Stimulated activated CD4-positive, alpha-beta T cell treated with anti-CD3 and anti-CD28 coated beads, Interleukin-12 subunit alpha, Interleukin-12 subunit beta, amount 100 ng/mL, for 48 hours (primary cell): Measurements from ENCODE around the gene CBFB.
"Not testable (repeated sequence)": the region's sequence is repeated elsewhere in the genome, so short reads cannot be mapped to it uniquely, and the experiment has no call there.

ENCODE experiments used
- DNase-seq, 3 donors: peaks; one replicate each; pipeline ENCODE4 v3.0.0-alpha.2; 2020; ENCODE audit warnings: low read depth in 2 of 3, low spot score in 1 of 3

The CBFB gene

DNA sequence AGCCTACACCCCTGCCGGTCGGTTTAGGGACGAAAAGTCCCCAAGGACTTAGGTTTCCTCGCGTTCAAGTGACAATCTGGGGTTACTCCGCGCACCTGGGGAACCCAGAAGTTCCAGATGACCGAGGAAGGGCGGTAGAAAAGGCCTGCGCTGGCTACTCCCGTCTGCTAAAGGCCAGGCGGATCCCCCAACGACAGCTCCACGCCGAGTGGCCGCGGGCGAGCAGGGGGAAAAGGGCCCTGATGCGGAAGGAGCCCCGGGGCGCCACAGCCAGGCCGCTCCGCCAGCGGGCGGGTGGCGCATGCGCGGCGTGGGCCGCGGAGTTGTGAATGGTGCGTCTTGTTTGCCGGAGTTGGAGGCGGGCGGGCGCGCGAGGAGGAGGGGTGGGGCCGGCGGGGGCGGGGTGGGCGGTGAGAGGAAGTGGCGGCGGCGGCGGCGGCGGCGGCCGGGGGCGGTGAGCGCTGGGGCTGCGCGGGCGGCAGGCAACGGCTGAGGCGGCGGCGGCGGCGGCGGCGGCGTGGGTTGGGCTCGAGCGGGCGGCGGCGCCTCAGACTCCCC is at the start of gene CBFB:
TSS of gene CBFB (plus strand) at position 454 of the 558 bp plus-strand sequence. CDS start 259 bp downstream, outside the sequence.
- peak; percentile 78 to 87 (median 85) for DNase-seq

GRCh38 chr16:66983033-66983432 is 45.9 kb upstream of the CBFB start:
- DNase-seq: no peak

DNA sequence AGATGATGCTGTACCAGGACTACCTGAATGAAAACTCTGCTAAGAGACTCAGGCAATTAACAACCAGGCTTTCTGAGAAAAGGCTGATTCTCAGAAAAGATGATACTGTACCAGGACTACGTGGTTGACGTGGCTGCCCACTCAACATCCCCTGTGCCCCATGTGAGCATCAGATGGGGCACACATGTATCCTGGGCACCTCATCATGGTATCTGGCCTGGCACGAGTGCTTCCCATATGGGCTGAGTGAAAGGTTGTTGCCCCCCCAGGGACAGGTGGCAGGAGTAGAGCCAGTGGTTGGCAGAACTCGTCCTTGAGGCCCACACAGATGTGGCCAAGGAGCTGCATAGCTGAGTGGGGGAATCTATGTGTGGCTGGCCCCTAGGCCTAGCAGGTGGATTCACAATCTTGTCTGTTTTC is 44.0 kb upstream of the CBFB start:
- peak; percentile 60 to 71 (median 67) for DNase-seq

DNA sequence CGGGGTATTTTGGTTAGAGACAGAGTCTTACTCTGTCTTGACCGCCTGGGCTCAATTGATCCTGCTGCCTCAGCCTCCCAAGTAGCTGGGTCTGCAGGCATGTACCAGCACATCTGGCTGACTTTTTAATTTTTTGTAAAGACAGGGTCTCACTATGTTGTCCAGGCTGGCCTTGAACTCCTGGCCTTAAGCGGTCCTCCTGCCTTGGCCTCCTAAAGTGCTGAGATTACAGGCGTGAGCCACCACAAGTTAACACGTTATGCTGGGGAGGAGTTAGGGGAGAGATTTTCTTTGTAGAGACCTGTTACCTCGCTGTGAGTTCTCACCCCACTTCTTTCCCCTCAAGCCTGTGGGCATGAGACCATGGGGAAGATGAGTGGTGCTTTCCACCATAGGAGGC is 42.4 kb upstream of the CBFB start:
- DNase-seq: no peak

DNA sequence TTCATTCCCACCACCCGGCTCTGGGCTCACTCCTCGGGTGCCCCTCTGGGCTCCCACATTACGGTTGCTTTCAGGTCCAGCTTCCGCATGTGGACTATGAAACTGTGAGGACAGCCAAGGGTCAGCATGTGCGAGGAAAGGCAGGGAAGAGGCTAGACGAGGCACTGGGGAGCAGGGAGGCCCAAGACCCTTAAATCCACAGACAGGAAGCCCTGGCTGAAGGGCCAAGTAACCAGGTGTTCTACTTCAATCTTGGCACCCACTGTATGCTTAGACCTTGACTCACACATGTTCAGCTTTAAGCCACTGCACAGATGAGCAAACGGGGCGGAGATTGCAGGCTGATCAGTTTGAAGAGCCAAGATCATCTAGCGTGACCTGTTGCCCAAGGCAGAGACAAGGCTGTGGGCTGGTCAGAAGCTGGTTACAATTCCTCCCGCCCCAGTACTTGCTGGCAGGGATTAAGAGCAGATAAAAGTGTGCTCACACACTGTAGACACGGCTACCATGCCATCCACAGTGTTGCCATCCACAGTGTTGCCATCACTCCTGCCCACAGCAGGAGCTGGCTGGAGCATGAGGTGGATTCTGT is 40.7 kb upstream of the CBFB start, which contains the start of gene CES4A:
TSS of gene CES4A (plus strand) at position 393 of the 592 bp plus-strand sequence. CDS start at position 577, 184 bp downstream.
- no peak for DNase-seq

DNA sequence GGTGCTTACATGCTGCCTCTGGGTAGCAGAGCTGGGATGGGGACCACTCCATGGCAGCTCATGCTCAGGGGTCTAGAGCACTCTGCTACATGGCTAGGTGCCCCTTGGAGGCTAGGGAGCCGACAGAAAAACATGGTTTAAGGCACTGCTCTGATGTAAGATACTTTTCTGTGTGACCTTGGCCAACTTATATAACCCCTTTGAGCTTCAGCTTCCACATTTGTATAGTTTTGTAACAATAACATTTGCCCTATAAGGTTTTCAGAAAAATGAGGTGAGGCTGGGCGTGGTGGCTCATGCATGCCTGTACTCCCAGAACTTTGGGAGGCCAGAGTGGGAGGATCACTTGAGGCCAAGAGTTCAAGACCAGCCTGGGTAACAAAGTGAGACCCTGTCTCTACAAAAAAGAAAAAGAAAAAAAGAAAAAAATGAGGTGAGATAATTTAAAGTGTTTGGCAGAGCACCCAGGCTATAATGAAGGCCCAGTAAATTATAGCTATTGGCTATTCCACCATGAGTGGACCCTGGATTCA is 37.3 kb upstream of the CBFB start:
- no peak for DNase-seq

GRCh38 chr16:66993558-66993957 is 35.4 kb upstream of the CBFB start:
- DNase-seq: not testable (repeated sequence)

- DNase-seq: no peak
Observed at GRCh38 chr16:66996324-66996982, 32.5 kb upstream of the CBFB start.

GRCh38 chr16:66996983-66997358 is 32.0 kb upstream of the CBFB start:
- DNase-seq: no peak

- peak in 1 of 3 donors; percentile 43 for DNase-seq
Observed at GRCh38 chr16:67000384-67001351, 28.3 kb upstream of the CBFB start.

GRCh38 chr16:67001726-67002125 is 27.2 kb upstream of the CBFB start:
- DNase-seq: no peak

DNA sequence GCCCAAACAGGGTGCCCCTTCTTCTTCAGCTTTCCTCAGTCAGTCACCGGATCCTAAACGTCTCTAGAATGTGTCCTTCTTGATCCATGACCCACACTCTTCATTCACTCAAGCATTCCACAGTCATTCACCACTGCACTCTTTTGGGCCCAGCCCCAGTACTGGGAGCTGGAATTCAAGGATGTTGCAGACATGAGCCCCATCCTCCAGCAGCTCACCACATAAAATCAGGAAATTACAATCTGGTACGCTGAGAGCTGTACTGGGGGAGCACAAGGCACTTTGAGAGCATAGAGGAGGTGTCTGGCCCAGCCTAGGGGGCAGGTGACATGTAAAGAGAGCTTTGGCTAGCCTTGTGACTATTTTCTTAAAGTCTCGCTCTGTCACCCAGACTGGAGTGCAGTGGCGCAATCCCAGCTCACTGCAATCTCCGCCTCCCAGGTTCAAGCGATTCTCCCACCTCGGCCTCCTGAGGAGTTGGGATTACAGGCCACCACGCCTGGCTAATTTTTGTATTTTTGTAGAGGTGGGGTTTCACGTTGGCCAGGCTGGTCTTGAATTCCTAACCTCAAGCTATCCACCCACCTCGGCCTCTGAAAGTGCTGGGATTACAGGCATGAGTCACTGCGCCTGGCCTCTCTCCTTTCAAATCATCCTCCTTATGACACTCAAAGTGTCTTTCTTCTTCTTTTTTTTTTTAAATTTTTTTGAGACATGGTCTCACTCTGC is 21.9 kb upstream of the CBFB start:
- DNase-seq: no peak

DNA sequence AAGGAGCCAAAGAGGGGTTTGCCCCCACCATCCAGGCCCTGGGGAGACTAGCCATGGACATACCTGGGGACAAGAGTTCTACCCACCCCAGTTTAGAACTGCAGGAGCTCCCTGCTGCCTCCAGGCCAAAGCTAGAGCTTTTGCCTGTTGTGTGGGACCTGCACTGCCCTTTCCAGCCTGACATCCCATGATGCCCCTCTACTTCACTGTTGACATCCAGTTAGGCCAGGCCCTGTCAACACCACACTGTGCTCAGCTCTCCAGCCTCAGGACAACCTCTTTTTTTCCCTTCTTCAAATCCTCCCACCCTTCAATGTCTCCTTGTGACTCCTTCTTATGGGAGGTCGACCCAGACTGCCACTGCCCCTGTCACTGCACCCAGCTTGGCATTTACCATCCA is 19.8 kb upstream of the CBFB start:
- no peak for DNase-seq

GRCh38 chr16:67011274-67011673 is 17.7 kb upstream of the CBFB start:
- no peak for DNase-seq

GRCh38 chr16:67013233-67013822 is 15.6 kb upstream of the CBFB start:
- DNase-seq: no peak

GRCh38 chr16:67013823-67014633 is 14.9 kb upstream of the CBFB start:
- DNase-seq: peak; percentile 73 to 79 (median 74)

DNA sequence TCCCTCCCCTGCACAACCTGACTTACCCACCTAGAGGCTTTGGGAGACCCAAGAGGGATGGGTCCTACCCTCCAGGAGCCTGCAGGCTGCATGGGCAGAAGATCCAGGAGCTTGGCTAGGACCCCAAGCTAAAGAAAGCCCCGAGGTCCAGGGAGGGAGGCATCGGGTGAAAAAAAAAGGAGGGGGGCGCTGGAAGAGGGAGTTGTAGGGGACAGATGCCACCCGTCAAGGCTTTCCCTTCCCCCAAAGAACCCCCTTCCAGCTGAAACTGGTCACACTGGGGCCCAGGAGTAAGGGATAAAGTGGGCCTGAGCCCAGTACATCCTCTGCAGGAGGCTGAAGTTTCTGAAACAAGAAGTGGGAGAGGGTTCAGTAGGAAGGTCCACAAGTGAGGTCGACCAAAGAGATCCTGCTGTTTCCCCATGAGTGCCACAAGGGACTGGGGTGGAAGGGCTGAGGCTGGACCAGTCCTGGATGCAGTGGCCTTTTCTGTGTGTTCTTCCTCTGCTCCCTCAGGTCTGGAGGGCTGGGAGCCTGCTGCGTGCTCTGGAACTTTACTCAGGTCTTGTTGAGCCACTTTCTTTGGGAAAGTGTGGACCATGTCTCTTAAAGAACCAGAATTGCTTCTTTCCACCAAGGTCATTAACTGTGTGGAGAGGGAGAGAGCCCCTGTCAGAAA is 14.2 kb upstream of the CBFB start:
- DNase-seq: no peak

DNA sequence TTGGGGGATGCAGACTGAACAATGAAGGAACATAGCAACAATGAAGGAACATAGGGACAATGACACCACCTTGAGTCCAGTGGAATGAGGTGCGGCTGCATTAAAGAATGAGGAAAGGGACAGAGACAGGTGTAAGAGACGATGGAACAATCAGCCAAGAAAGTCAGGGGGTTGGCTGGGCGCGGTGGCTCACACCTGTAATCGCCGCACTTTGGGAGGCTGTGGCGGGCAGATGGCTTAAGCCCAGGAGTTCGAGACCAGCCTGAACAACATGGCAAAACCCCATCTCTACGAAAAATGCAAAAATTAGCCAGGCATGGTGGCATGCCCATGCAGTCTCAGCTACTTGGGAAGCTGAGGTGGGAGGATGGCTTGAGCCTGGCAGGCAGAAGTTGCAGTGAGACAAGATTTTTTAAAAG is 13.6 kb upstream of the CBFB start:
- no peak for DNase-seq

GRCh38 chr16:67016143-67016542 is 12.8 kb upstream of the CBFB start:
- DNase-seq: no peak
